WERI-Rb-1 (cell line): Measurements from ENCODE around the gene GABRE.

Experiments
- DNase-seq: peaks from one replicate; pipeline ENCODE4 v3.0.0-alpha.2; 2020
- H3K27ac ChIP-seq: fragments of 250-450 bp; sonication (Bioruptor Pico); 2 replicates; pipeline ENCODE4 v1.5.1; 2020; ENCODE audit warnings: mild to moderate bottlenecking, moderate library complexity
- H3K27me3 ChIP-seq: fragments of 250-450 bp; sonication (Bioruptor Pico); 2 replicates; pipeline ENCODE4 v1.5.1; 2021; ENCODE audit warnings: mild to moderate bottlenecking, low read depth, moderate library complexity; ENCODE audit not compliant: insufficient read depth, severe bottlenecking
- H3K36me3 ChIP-seq: fragments of 250-450 bp; sonication (Bioruptor Pico); 2 replicates; pipeline ENCODE4 v1.5.1; 2020; ENCODE audit warnings: mild to moderate bottlenecking, moderate library complexity
- H3K4me3 ChIP-seq: 2 replicates; pipeline ENCODE4 v1.5.1; 2011; ENCODE audit warnings: low read depth, mild to moderate bottlenecking, control low read depth, low read length
- H3K9me3 ChIP-seq: fragments of 250-450 bp; sonication (Bioruptor Pico); 2 replicates; pipeline ENCODE4 v1.5.1; 2021; ENCODE audit warnings: mild to moderate bottlenecking, moderate library complexity; ENCODE audit not compliant: severe bottlenecking
- TF ChIP-seq, protein P1 (sequence below): IDR thresholded peaks from 2 replicates; pipeline ENCODE4 v1.5.1; 2011; ENCODE audit warnings: low read depth, mild to moderate bottlenecking, control low read depth, inconsistent platforms, low read length

The GABRE gene

DNA sequence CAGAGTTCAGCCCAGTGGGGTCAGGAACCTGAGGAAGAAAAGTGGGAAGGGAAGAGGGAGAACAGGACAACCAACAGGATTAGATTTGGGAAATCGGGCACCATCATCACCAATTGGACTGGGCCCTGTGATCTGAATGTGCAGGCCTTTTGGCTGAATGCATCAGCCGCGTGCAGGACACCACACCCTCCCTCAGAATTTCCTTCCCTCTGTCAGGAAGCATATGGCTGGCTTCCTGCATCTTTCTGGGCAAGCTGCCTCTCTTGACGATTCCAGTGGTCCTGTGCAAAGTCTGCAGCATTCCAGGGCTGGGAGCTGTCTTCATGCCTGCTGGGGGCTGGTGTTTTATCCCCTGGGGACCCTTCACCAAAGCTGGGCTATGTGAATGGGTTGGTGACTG lies 45.4 kb downstream of the GABRE start:
- no peak for DNase-seq
- Histone ChIP-seq H3K4me3 (no peak overlapping the region), H3K36me3 (no peaks in the 10 kb centered on the region), H3K9me3 (no peaks in the 10 kb centered on the region), H3K27ac (no peak overlapping the region), H3K27me3 (peaks cover 12% of the 10 kb centered on the region)
- TF ChIP-seq, protein P1, sequence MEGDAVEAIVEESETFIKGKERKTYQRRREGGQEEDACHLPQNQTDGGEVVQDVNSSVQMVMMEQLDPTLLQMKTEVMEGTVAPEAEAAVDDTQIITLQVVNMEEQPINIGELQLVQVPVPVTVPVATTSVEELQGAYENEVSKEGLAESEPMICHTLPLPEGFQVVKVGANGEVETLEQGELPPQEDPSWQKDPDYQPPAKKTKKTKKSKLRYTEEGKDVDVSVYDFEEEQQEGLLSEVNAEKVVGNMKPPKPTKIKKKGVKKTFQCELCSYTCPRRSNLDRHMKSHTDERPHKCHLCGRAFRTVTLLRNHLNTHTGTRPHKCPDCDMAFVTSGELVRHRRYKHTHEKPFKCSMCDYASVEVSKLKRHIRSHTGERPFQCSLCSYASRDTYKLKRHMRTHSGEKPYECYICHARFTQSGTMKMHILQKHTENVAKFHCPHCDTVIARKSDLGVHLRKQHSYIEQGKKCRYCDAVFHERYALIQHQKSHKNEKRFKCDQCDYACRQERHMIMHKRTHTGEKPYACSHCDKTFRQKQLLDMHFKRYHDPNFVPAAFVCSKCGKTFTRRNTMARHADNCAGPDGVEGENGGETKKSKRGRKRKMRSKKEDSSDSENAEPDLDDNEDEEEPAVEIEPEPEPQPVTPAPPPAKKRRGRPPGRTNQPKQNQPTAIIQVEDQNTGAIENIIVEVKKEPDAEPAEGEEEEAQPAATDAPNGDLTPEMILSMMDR = no peak

DNA sequence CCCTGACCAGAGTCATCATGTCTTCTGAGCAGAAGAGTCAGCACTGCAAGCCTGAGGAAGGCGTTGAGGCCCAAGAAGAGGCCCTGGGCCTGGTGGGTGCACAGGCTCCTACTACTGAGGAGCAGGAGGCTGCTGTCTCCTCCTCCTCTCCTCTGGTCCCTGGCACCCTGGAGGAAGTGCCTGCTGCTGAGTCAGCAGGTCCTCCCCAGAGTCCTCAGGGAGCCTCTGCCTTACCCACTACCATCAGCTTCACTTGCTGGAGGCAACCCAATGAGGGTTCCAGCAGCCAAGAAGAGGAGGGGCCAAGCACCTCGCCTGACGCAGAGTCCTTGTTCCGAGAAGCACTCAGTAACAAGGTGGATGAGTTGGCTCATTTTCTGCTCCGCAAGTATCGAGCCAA lies 50.8 kb downstream of the GABRE start:
- no peaks in the 10 kb centered on the region for H3K9me3 ChIP-seq

DNA sequence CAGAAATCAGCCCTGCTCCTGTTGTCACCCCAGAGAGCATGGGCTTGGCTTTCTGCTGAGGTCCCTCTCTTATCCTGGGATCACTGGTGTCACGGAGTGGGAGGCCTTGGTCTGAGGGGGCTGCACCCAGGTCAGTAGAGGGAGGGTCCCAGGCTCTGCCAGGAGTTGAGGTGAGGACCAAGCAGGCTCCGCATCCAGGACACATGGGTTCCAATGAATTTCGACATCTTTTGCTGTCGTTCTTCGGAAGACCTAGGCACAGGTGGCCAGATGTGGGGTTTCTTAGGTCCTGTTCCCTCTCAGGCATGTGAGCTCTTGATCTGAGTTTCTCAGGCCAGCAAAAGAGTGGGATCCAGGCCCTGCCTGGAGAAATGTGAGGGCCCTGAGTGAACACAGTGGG lies 51.8 kb downstream of the GABRE start:
- TF ChIP-seq, protein P1 = no peak
- no peak for DNase-seq

More for the DNA sequence above, 50.8 kb downstream of the GABRE start:
- peaks cover 12% of the 10 kb centered on the region for H3K27me3 ChIP-seq
- no peak overlapping the region for H3K27ac ChIP-seq
- H3K4me3 ChIP-seq = no peak overlapping the region
- no peak for DNase-seq
- no peaks in the 10 kb centered on the region for H3K36me3 ChIP-seq
- TF ChIP-seq, protein P1 = no peak

DNA sequence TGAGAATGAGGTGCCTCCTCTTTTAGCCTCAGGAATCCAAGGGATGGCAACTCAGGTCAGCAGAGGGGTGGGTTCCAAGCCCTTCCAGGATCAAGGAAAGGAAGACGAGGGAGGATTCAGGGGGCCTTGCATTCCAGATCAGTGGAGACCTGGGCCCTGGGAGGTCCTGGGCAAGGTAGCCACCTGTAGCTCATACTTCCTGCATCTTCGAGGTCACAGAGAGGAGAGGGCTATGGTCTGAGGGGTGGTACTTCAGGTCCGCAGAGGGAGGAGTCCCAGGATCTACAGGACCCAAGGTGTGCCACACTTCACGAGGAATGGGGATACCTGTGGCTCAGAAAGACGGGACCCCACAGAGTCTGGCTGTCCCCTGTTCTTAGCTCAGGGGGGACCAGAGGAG lies 52.6 kb downstream of the GABRE start:
- Histone ChIP-seq H3K27me3 (peaks cover 8% of the 10 kb centered on the region), H3K36me3 (no peaks in the 10 kb centered on the region), H3K4me3 (no peak overlapping the region), H3K27ac (no peak overlapping the region), H3K9me3 (no peaks in the 10 kb centered on the region)
- DNase-seq = no peak
- TF ChIP-seq, protein P1 = no peak

More for the DNA sequence above, 51.8 kb downstream of the GABRE start:
- peaks cover 12% of the 10 kb centered on the region for H3K27me3 ChIP-seq
- no peaks in the 10 kb centered on the region for H3K9me3 ChIP-seq
- H3K36me3 ChIP-seq = no peaks in the 10 kb centered on the region
- no peak overlapping the region for H3K27ac ChIP-seq
- no peak overlapping the region for H3K4me3 ChIP-seq

DNA sequence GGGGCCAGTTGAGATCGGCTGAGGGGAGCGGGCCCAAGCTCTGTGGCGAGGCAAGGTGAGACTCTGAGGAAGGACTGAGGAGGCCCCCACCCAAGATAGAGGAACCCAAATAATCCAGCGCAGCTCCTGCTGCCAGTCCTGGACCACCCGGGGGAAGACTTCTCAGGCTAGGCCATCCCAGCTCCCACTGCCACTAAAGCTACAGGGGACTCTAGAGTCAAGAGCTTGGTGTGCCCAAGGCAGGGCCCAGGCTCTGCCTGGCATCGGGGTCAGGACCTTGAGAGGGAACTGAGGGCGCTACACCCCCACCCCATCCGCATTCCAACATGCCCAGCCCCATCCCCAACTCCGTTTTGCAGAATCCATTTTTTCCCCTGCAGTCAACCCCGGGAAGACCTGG lies 53.2 kb downstream of the GABRE start:
- Histone ChIP-seq H3K27me3 (peaks cover 8% of the 10 kb centered on the region), H3K4me3 (no peak overlapping the region), H3K36me3 (no peaks in the 10 kb centered on the region), H3K27ac (no peak overlapping the region), H3K9me3 (no peaks in the 10 kb centered on the region)
- DNase-seq = no peak
- TF ChIP-seq, protein P1 = no peak

DNA sequence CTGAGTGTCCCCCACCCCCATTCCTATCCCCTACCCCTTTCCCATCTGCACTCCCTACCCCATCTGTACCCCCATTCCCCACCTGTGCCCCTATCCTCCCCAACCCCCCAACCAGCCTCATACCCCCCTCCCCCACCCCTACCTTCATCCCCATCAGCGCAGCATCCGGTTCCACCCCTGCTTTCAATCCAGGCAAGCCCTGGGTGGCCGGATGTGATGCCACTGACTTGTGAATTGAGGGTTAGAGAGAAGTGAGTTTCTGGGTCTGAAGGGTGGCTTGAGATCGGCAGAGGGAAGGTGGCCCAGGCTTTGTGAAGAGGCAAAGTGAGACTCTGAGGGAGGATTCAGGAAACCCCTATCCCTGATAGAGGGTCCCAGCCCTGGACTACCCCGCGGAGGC lies 53.9 kb downstream of the GABRE start:
- H3K4me3 ChIP-seq = no peak overlapping the region
- no peak for DNase-seq

More for the DNA sequence above, 53.9 kb downstream of the GABRE start:
- peaks cover 2% of the 10 kb centered on the region for H3K27me3 ChIP-seq
- no peaks in the 10 kb centered on the region for H3K36me3 ChIP-seq
- TF ChIP-seq, protein P1 = no peak
- no peaks in the 10 kb centered on the region for H3K9me3 ChIP-seq
- no peak overlapping the region for H3K27ac ChIP-seq
